Fibroblast of lung (primary cell): ENCODE data around the gene RFC5.

Experiments
- EZH2 ChIP-seq: IDR thresholded peaks from 2 replicates; pipeline ENCODE4 v1.5.1; 2012; ENCODE audit warnings: low read length, control low read depth, mild to moderate bottlenecking; ENCODE audit errors: missing control alignments
- TF ChIP-seq, protein P1 (sequence below), 2 donors: IDR thresholded peaks in 1 of 2; conservative IDR thresholded peaks in 1 of 2; 1 replicate in 1 of 2; 2 replicates in 1 of 2; pipeline ENCODE4 v1.5.1; 2011 to 2012; ENCODE audit warnings: low read length in 2 of 2, control low read depth in 1 of 2, inconsistent platforms in 1 of 2, low read depth in 1 of 2, mild to moderate bottlenecking in 1 of 2

DNA sequence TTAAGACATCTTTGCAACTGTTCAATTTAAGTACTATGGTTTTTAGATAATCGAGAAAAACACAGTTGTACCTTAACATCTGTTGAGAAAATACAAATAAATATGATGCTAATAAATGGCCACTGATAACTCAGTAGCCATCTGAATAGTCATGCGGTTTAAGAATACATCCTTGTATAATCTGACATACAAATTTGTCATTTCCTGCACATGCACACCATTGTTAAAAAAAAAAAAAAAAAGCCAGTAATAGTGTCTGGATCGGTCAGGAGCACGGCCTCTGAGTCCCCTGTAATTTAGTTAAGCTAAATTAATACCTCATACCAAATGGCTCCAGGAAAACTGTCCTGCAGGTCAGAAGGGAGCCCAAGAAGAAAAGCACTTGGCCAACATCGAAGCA is 16.8 kb downstream of the RFC5 start:
- TF ChIP-seq EZH2: no peak
- TF ChIP-seq, protein P1, sequence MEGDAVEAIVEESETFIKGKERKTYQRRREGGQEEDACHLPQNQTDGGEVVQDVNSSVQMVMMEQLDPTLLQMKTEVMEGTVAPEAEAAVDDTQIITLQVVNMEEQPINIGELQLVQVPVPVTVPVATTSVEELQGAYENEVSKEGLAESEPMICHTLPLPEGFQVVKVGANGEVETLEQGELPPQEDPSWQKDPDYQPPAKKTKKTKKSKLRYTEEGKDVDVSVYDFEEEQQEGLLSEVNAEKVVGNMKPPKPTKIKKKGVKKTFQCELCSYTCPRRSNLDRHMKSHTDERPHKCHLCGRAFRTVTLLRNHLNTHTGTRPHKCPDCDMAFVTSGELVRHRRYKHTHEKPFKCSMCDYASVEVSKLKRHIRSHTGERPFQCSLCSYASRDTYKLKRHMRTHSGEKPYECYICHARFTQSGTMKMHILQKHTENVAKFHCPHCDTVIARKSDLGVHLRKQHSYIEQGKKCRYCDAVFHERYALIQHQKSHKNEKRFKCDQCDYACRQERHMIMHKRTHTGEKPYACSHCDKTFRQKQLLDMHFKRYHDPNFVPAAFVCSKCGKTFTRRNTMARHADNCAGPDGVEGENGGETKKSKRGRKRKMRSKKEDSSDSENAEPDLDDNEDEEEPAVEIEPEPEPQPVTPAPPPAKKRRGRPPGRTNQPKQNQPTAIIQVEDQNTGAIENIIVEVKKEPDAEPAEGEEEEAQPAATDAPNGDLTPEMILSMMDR (conservative IDR thresholded peaks at IDR 0.05 in 1 of 2, IDR thresholded peaks at IDR 0.05 in 1 of 2; ENCODE audit: low read depth in 1 of 2, low read length in 2 of 2): no peak
